Measurements from ENCODE around the gene NSFL1C. TPM values are rescaled to one million over a fixed set of nuclear protein-coding genes. Genes with fewer than 3 reads are reported as not detected.
"Not testable (repeated sequence)": the region's sequence is repeated elsewhere in the genome, so short reads cannot be mapped to it uniquely, and the experiment has no call there.

NSFL1C gene
- 100 to 1,000 TPM; 109 to 111 (median 111) TPM for polyA plus RNA-seq (ENCODE audit: insufficient read length in 3 of 3)
- long read RNA-seq, donor 1, transcript NSFL1C-201 (9 exons, 3,568 nt), result major isoform, 21 of 50 reads
- long read RNA-seq, donor 1, partial matches to known transcripts, result 25 of 50 reads
- long read RNA-seq, donor 1, other reads (novel, unspliced or antisense), result 0 of 50 reads
- long read RNA-seq, donor 2, transcript NSFL1C-201 (9 exons, 3,568 nt), result major isoform, 27 of 76 reads
- long read RNA-seq, donor 2, partial matches to known transcripts, result 32 of 76 reads
- long read RNA-seq, donor 2, other reads (novel, unspliced or antisense), result 13 of 76 reads
- long read RNA-seq, donor 3, transcript NSFL1C-201 (9 exons, 3,568 nt), result major isoform, 18 of 37 reads
- long read RNA-seq, donor 3, partial matches to known transcripts, result 7 of 37 reads
- long read RNA-seq, donor 3, other reads (novel, unspliced or antisense), result 10 of 37 reads
- long read RNA-seq, donor 4, transcript NSFL1C-201 (9 exons, 3,568 nt), result major isoform, 34 of 69 reads
- long read RNA-seq, donor 4, partial matches to known transcripts, result 24 of 69 reads
- long read RNA-seq, donor 4, other reads (novel, unspliced or antisense), result 9 of 69 reads
- long read RNA-seq, donor 5, transcript NSFL1C-201 (9 exons, 3,568 nt), result major isoform, 6 of 16 reads
- long read RNA-seq, donor 5, partial matches to known transcripts, result 5 of 16 reads
- long read RNA-seq, donor 5, other reads (novel, unspliced or antisense), result 0 of 16 reads
- long read RNA-seq, donor 6, transcript NSFL1C-201 (9 exons, 3,568 nt), result major isoform, 35 of 62 reads
- long read RNA-seq, donor 6, partial matches to known transcripts, result 22 of 62 reads
- long read RNA-seq, donor 6, other reads (novel, unspliced or antisense), result 0 of 62 reads
- long read RNA-seq, donor 7, transcript NSFL1C-201 (9 exons, 3,568 nt), result major isoform, 20 of 40 reads
- long read RNA-seq, donor 7, partial matches to known transcripts, result 7 of 40 reads
- long read RNA-seq, donor 7, other reads (novel, unspliced or antisense), result 7 of 40 reads
- long read RNA-seq, donor 8, partial matches to known transcripts, result 6 of 16 reads
- long read RNA-seq, donor 8, other reads (novel, unspliced or antisense), result 0 of 16 reads
- long read RNA-seq, donor 9, transcript NSFL1C-201 (9 exons, 3,568 nt), result major isoform, 22 of 71 reads
- long read RNA-seq, donor 9, partial matches to known transcripts, result 32 of 71 reads
- long read RNA-seq, donor 9, other reads (novel, unspliced or antisense), result 11 of 71 reads
- long read RNA-seq, donor 10, transcript NSFL1C-201 (9 exons, 3,568 nt), result major isoform, 16 of 46 reads
- long read RNA-seq, donor 10, partial matches to known transcripts, result 19 of 46 reads
- long read RNA-seq, donor 10, other reads (novel, unspliced or antisense), result 8 of 46 reads
- long read RNA-seq, donor 11, transcript NSFL1C-201 (9 exons, 3,568 nt), result major isoform, 7 of 7 reads
- long read RNA-seq, donor 11, partial matches to known transcripts, result 0 of 7 reads
- long read RNA-seq, donor 11, other reads (novel, unspliced or antisense), result 0 of 7 reads
- long read RNA-seq, donor 12, transcript NSFL1C-201 (9 exons, 3,568 nt), result major isoform, 35 of 68 reads
- long read RNA-seq, donor 12, partial matches to known transcripts, result 17 of 68 reads
- long read RNA-seq, donor 12, other reads (novel, unspliced or antisense), result 11 of 68 reads
- long read RNA-seq, donor 13, transcript NSFL1C-201 (9 exons, 3,568 nt), result major isoform, 6 of 8 reads
- long read RNA-seq, donor 13, partial matches to known transcripts, result 0 of 8 reads
- long read RNA-seq, donor 13, other reads (novel, unspliced or antisense), result 0 of 8 reads
- long read RNA-seq, donor 14, transcript NSFL1C-201 (9 exons, 3,568 nt), result major isoform, 21 of 50 reads
- long read RNA-seq, donor 14, partial matches to known transcripts, result 14 of 50 reads
- long read RNA-seq, donor 14, other reads (novel, unspliced or antisense), result 8 of 50 reads
- long read RNA-seq, donor 15, transcript NSFL1C-201 (9 exons, 3,568 nt), result major isoform, 47 of 105 reads
- long read RNA-seq, donor 15, partial matches to known transcripts, result 44 of 105 reads
- long read RNA-seq, donor 15, other reads (novel, unspliced or antisense), result 8 of 105 reads
- long read RNA-seq, donor 16, transcript NSFL1C-201 (9 exons, 3,568 nt), result major isoform, 23 of 54 reads
- long read RNA-seq, donor 16, partial matches to known transcripts, result 18 of 54 reads
- long read RNA-seq, donor 16, other reads (novel, unspliced or antisense), result 8 of 54 reads

DNA sequence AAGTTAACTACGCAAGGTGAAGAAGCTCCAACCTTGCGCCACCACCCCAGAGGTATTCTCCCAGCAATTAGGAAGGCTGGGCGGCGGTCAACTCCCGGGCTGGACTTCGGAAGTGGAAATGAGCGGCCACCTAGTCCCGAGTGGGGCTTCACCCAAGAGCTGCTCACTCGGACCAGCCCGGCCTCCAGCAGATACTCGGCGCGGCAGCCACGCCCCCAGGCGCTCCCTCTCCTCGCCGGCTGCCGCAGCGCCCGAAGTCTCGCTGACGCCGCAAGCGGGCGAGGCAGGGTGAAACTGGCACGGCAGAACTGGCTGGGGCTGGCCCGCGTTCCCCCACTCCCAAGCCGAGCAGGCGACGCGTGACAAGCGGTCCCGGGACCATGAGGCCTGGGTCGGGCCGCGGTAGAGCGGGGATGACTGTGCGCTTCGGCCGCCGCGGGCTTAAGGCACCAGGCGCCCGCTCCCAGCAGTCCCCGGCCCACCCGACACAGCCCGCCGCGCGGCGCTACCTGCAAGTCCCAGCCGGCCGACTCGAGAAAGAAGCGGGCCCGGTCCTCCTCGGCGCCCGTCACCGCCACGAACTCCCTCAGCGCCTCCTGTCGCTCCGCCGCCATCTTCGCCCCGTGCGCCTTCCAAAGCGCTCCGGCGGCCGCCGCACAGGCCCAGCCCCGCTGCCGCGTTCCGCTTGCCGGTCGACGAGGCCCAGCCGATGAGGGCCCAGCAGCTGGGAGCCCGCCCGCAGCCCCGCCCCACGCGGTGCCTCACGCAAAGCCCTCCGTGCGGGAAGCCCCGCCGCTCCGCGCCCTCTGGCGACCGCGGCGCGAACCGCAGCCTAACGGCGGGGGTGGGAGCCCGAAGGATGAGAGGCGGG lies at the start of gene NSFL1C:
Gene NSFL1C (minus strand): TSS at position 639 of the 871 bp plus-strand sequence. CDS start 25 bp downstream, at position 614.
- DNase-seq, result peak; percentile 94

GRCh38 chr20:1513801-1514200 lies 47.2 kb upstream of the NSFL1C start:
- no peak for DNase-seq

DNA sequence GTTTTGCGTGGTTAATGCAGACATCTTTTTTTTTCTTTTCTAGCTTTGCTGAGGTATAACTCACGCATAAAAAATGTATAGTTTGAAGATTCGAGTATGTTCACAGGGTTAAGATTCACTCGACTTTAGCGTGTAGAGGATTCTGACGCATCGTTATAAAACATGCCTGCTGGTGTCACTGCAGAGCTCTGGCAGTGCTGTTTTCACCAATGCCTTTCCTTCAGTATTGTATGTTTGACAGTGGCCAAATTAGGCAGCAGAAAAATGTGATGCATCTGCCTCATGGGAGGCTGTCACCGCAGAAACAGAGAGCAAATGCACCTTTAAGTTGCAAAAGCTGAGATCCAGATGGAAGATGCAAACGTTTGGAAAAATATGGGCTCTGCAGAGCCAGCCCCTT lies 42.6 kb upstream of the NSFL1C start:
- DNase-seq, result no peak

DNA sequence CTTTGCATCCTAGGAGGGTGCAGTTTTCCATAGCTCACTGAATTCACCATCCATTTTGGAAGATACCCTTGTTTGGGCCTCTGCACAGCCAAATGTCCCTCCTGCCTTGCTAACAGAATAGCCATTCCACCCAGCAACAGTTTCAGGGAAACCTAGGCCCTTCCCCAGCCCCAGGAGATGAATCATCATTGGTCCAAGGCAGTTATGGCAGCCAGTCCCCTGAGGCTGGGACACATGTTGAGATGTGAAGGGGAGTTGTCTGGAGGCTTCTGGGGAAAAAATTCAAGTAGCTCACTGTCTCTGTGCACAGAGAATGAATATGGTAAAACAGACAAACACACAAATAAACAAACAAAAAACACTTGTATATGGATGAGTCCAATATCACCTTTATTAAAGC lies 41.9 kb upstream of the NSFL1C start:
- DNase-seq, result no peak

DNA sequence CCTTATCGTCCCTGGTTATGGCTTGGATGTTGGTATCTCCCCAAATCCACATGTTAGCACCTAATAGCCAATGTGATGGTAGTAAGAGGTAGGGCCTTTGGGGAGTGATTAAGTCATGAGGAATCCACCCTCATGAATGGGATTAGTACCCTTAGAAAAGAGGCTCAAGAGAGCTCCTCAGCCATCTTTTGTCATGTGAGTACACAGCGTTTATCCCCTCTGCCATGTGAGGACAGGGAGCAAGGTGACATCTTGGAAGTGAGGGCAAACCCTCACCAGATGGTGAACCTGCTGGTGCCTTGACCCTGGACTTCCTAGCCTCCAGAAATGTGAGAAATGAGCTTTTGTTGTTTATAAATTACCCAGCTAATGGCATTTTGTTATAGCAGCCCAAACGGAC lies 40.6 kb upstream of the NSFL1C start:
- no peak for DNase-seq

- no peak for DNase-seq
Observed at GRCh38 chr20:1505871-1506270, 39.2 kb upstream of the NSFL1C start.

DNA sequence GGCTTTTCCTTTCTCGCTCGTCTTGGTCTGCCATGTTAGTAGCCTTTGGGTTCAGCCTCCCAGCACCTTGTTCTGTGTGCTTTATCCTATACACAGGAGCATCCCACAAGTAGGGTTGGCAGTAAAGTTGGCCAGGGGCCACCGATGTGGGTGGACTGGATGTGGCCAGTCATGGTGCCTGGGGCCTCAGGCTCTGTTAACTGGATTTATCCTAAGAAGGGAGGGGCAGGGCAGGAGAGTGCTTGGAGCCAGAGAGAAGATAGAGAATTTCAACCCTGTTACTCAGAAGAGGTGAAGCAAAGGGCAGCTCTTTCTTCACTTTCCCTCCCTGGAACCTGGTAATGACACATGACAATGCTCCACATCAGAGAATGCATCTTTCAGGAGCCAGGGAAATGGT lies 38.7 kb upstream of the NSFL1C start:
- no peak for DNase-seq

DNA sequence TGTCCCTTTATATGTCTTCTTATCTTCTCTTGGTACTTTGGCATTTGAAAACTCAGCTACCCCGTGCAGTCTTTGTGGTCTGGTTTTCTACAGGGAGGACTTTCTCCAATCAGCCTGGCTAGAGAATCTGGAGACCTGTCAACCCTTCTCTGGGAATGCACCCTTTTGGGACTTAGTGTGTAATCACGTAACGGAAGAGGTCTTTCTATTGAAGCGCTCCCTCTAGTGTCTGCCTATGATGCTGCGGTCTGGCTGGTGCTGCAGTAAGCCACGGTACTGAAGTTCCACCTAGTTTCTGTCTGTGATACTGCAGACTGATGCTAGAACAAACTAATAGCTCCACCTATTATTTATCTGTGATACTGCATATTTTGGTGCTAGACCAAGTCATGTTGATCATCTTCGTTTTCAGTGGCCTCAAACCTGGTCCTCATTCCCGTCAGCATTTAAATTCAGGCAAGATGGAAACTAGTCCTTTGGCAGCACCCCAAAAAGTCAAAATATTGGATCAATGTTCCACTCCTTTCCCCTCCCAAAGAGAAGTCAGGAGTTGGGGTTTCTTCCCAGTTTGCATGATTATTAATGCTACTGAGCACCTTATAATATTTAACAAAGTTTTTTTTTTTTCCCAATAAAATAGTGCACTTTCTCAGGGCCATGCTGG lies 37.0 kb upstream of the NSFL1C start:
- DNase-seq, result peak; percentile 62

- no peak for DNase-seq
Observed at GRCh38 chr20:1500496-1500895, 33.8 kb upstream of the NSFL1C start.

DNA sequence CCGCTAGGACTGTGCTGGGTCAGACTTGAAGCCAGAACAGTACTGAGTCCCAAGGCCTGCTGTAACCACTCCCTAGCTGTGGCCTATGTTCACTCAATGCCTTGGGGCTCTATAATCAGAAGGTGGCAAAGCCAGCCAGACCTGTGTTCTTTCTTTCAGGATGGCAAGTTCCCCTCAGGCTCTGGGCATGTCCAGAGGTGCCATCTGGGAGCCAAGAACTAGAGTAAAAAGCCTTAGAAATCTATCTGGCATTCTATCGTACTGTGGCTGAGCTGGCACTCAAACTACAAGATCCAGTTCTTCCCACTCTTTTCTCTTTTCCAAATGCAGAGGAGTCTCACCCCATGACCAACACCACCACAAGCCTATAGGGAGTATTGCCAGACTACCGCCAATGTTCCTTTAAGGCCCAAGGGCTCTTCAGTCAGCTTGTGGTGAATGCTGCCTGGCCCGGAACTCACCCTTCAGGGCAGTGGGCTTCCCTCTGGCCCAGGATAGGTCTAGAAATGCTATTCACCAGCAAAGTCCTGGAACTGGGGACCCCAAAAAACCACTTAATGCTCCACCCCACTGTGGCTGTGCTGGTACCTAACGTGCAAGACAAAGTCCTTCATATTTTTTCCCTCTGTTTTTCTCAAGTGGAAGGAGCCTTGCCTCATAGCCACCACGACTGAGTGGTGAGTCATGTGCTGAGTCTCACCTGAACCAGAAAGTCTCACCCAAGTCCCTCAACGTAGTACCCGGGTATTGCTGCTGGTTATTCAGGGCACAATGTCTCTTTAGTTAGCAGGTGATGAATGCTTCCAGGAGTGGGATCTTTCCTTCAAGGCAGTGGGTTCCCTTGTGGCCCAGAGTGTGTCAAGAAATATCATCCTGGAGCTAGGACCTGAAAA lies 33.1 kb upstream of the NSFL1C start:
- DNase-seq, result no peak

DNA sequence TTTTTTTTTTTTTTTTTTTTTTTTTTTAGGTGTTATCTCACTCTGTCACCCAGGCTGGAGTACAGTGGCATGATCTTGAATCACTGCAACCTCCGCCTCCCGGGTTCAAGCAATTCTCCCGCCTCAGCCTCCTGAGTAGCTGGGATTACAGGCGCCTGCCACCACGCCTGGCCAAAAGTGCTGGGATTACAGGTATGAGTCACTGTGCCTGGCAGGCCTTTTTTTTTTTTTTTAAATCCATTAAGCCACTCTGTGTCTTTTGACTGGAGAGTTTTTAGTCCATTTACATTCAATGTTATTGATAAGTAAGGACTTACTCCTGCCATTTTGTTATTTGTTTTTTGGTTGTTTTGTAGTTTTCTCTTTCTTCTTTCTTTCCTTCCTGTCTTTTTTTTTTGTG lies 30.7 kb upstream of the NSFL1C start:
- not testable (repeated sequence) for DNase-seq

DNA sequence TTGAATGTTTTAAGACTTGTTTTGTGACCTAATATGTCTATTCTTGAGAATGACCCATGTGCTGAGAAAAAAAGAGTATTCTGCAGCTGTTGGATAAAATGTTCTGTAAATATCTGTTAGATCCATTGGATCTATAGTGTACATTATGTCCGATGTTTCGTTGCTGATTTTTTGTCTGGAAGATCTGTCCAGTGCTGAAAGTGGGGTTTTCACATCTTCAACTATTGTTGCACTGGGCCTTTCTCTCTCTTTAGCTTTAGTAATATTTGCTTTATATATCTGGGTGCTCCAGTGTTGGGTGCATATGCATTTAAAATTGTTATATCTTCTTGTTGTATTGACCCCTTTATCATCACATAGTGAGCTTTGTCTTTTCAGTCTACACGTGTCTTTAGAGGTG lies 30.3 kb upstream of the NSFL1C start:
- DNase-seq, result no peak

GRCh38 chr20:1494436-1494835 lies 27.8 kb upstream of the NSFL1C start:
- no peak for DNase-seq

- no peak for DNase-seq
Observed at GRCh38 chr20:1493536-1493935, 26.9 kb upstream of the NSFL1C start.

DNA sequence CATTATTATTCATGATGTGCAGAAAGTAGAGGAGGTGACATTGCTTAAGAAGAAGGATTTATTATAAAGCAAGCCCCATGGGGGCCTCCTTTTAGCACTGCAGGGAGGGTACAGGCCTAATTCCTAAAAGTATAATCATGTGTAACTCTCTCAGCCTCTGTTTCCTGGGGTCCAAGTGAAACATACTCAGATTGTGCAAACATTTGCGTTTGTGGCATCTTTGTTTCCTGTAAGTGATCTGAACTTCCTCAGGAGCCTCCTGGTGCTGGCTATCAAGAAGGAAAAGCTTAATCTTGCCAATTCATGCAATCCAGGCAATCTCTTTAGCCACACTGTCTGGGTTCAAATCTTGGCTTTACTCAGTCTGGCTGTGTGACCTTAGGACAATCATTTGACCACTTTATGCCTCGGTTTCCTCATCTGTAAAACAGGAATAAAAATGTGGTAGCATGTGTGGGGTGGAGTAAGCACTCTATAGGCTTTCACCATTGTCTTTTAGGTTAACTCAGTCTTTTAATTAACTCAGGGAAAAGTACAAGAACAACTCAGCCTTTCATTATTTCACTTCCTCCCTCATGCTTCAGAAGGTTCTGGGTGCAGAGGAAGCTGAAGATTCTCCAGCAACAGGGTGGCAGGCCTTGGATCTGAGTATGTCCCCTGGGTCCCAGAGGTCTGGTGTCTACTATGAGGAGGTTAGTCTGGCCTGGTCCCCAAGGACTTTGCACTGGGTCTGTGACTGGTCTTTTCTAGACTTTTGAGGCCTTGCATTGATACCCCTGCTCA lies 25.4 kb upstream of the NSFL1C start:
- no peak for DNase-seq

DNA sequence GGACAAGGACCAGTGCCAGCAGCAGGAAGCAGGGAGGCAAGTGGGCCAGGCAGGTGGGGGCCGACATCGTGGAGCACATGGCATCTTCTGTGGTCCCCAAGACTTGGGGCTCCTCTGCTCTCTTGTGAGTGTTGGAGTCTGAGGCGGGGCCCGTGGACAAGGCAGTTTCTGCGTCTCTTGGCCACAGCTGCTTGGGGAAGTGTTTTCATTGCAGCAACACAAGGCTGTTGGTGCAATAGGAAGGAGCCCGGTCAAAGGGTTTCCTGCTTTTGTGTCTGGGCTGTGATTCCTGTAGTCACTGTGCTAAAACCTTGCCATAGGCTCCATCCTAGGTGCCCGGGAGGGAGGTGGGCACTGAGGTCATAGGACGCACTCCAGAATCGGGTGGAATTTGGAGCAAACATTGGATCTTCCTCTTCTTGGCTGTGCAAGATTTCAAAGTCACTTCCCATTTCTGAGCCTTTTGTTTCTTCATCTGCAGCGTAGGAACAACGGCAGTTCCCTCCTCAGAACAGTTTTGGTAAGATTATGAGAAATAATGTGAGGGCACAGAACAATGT lies 24.7 kb upstream of the NSFL1C start, which contains the start of gene SIRPB2:
Gene SIRPB2 (minus strand): TSS at position 140 of the 560 bp plus-strand sequence. CDS start 61 bp downstream, at position 79.
- DNase-seq, result no peak
